Amniotic epithelial cell (primary cell): ENCODE data around the gene MEX3A.
"Not testable (repeated sequence)": the region's sequence is repeated elsewhere in the genome, so short reads cannot be mapped to it uniquely, and the experiment has no call there.

ENCODE experiments used
- DNase-seq: peaks from one replicate; pipeline ENCODE4 v3.0.0-alpha.2; 2010; ENCODE audit warnings: low read depth

The MEX3A gene

GRCh38 chr1:156118177-156118868 lies 36.1 kb upstream of the MEX3A start:
- no peak for DNase-seq

- no peak for DNase-seq
Observed at GRCh38 chr1:156117414-156118176, 35.3 kb upstream of the MEX3A start.

GRCh38 chr1:156116731-156117130 lies 34.5 kb upstream of the MEX3A start:
- not testable (repeated sequence) for DNase-seq

- peak; percentile 86 for DNase-seq
Observed at GRCh38 chr1:156115514-156116374, 33.5 kb upstream of the MEX3A start.

GRCh38 chr1:156114919-156115513 lies 32.8 kb upstream of the MEX3A start:
- DNase-seq = peak; percentile 40

- peak; percentile 96 for DNase-seq
Observed at GRCh38 chr1:156114101-156114918, 32.0 kb upstream of the MEX3A start, which contains the start of gene LMNA. Gene LMNA (plus strand): TSS chr1:156114711. CDS start chr1:156114919, 208 bp downstream.

GRCh38 chr1:156113282-156113950 lies 31.2 kb upstream of the MEX3A start:
- DNase-seq = no peak

GRCh38 chr1:156112276-156113137 lies 30.2 kb upstream of the MEX3A start:
- no peak for DNase-seq

GRCh38 chr1:156111355-156111962 lies 29.2 kb upstream of the MEX3A start:
- peak; percentile 70 for DNase-seq

GRCh38 chr1:156110252-156110651 lies 28.0 kb upstream of the MEX3A start:
- no peak for DNase-seq

- no peak for DNase-seq
Observed at GRCh38 chr1:156108664-156109241, 26.5 kb upstream of the MEX3A start.

GRCh38 chr1:156108057-156108456 lies 25.8 kb upstream of the MEX3A start:
- DNase-seq = no peak

GRCh38 chr1:156106624-156107488 lies 24.6 kb upstream of the MEX3A start:
- no peak for DNase-seq

- DNase-seq = peak; percentile 65
Observed at GRCh38 chr1:156104861-156105832, 22.9 kb upstream of the MEX3A start.

GRCh38 chr1:156104065-156104810 lies 22.0 kb upstream of the MEX3A start:
- DNase-seq = peak; percentile 69

- DNase-seq = no peak
Observed at GRCh38 chr1:156103521-156103947, 21.3 kb upstream of the MEX3A start.
